Activated naive CD4-positive, alpha-beta T cell treated with anti-CD3 and anti-CD28 coated beads, Interleukin-2, amount 10 ng/mL, durations not matched to agents 7 days and 5 days (primary cell): ENCODE results near the gene CUL7.

Source experiments
- CTCF ChIA-PET: fragments of 350-600 bp; sonication (Branson Sonifier 250); formaldehyde crosslinking; loops from one replicate; lab custom pipeline; 2021; ENCODE audit warnings: antibody characterized with exemption; lab: Charles Lee
- DNase-seq: peaks from one replicate; pipeline ENCODE4 v3.0.0-alpha.2; 2020
- H3K27ac Mint-ChIP-seq: one replicate; pipeline ENCODE4 v1.8.0; 2021; ENCODE audit warnings: mild to moderate bottlenecking, moderate library complexity, mixed read lengths
- H3K27me3 Mint-ChIP-seq: one replicate; pipeline ENCODE4 v1.8.0; 2021; ENCODE audit warnings: mild to moderate bottlenecking, mixed read lengths
- H3K36me3 Mint-ChIP-seq: one replicate; pipeline ENCODE4 v1.8.0; 2021; ENCODE audit warnings: mixed read lengths
- H3K4me1 Mint-ChIP-seq: one replicate; pipeline ENCODE4 v1.8.0; 2021; ENCODE audit warnings: mixed read lengths
- H3K4me3 Mint-ChIP-seq: one replicate; pipeline ENCODE4 v1.8.0; 2021; ENCODE audit warnings: mild to moderate bottlenecking, moderate library complexity, mixed read lengths
- H3K9me3 Mint-ChIP-seq: one replicate; pipeline ENCODE4 v1.8.0; 2021; ENCODE audit warnings: mixed read lengths

Gene CUL7

DNA sequence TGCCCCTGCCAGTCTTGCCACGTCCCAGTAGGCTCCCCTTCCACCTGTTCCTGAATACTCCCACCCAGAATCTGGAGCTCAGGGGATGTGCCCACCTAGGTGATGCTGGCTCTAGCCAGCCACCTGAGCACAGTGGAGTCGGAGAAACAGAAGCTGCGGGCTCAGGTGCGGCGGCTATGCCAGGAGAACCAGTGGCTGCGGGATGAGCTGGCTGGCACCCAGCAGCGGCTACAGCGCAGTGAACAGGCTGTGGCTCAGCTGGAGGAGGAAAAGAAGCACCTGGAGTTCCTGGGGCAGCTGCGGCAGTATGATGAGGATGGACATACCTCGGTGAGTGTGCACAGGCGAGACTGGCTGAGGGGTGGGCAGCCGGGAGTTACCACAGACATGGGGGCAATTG, 9.2 kb upstream of the CUL7 start:
- H3K4me3 Mint-ChIP-seq, result no peak overlapping the region
- no peaks in the 10 kb centered on the region for H3K27me3 Mint-ChIP-seq
- no peak for DNase-seq
- CTCF ChIA-PET, result interaction anchor here (0.9 kb wide), 1 partner anchor 81 kb away, joined by 3 read pairs; no protein-coding TSS in a partner anchor
- no peak overlapping the region for H3K27ac Mint-ChIP-seq
- no peaks in the 10 kb centered on the region for H3K9me3 Mint-ChIP-seq
- H3K4me1 Mint-ChIP-seq, result peaks cover 32% of the 10 kb centered on the region
- peaks cover 6% of the 10 kb centered on the region for H3K36me3 Mint-ChIP-seq

DNA sequence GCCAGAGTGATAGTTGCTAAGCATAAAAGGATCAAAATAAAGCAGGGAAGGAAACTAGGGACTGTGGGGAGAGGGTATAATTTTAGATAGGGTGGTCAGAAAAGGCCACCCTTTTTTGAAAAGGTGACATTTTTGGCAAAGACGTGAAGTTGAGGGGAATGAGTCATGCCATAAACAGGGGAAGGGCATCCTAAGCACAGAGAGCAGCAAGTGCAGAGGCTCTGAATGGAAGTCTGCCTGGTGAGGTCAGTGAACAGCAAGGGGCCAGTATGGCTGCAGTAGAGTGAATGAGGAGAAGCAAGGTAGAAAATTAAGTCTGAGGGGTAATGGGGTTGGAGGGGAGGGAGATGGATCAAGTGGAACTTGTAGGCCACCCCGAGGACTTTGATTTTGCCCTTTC, 8.2 kb upstream of the CUL7 start:
- DNase-seq, result no peak
- peaks cover 8% of the 10 kb centered on the region for H3K36me3 Mint-ChIP-seq
- H3K27me3 Mint-ChIP-seq, result no peaks in the 10 kb centered on the region
- no peaks in the 10 kb centered on the region for H3K9me3 Mint-ChIP-seq
- CTCF ChIA-PET, result no interaction called here
- H3K4me1 Mint-ChIP-seq, result peaks cover 36% of the 10 kb centered on the region
- H3K4me3 Mint-ChIP-seq, result no peak overlapping the region
- no peak overlapping the region for H3K27ac Mint-ChIP-seq

GRCh38 chr6:43060755-43061633, 7.3 kb upstream of the CUL7 start:
- Mint-ChIP-seq H3K27ac (no peak overlapping the region), H3K9me3 (no peaks in the 10 kb centered on the region), H3K27me3 (no peaks in the 10 kb centered on the region), H3K4me1 (peaks cover 40% of the 10 kb centered on the region), H3K4me3 (peak overlapping the region; percentile 93), H3K36me3 (peaks cover 11% of the 10 kb centered on the region)
- CTCF ChIA-PET, result interaction anchor here (0.9 to 1.7 kb wide), 2 partner anchors 8 to 83 kb away, joined by 3 to 6 read pairs; no protein-coding TSS in a partner anchor
- DNase-seq, result no peak

DNA sequence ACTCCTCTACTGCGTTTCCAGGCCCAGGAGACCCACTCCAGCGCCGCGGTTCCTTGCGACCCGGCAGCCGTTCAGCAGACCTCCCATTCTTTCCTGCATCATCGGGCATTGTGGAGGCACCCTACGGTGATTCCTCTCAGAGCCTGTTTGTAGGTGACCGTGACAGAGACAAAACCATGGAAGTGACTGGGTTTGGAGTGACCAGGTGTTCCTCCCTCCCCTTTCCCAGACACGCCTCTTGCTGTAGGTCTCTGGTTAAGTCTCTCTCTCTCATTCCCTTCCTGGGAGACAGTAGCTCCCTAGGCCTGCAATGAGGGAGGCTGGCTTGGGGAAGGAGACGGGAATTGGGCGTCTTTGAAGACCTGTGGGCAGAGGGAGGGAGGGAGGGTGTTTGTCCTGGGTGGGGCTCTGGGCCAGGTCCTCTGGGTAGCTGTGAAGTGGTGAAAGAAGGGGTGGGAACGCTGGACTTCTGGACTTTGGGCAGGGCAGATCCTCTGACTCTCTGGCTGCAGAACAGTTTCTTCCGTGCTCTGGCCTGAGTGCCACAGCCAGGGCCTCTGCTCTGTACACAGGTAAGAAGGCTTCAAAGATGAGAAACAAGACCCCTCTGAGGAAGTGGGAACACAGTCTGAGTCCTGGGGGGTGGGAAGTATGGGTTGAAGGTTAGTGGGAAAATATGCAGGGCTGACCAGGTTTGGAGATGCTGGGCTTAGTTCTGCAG, 6.5 kb upstream of the CUL7 start:
- Mint-ChIP-seq H3K36me3 (peaks cover 17% of the 10 kb centered on the region), H3K9me3 (no peaks in the 10 kb centered on the region), H3K4me3 (peak overlapping the region; percentile 93), H3K27me3 (no peaks in the 10 kb centered on the region), H3K4me1 (peaks cover 41% of the 10 kb centered on the region), H3K27ac (peak overlapping the region; percentile 98)
- CTCF ChIA-PET, result interaction anchor here (0.9 to 1.7 kb wide), 2 partner anchors 9 to 84 kb away, joined by 3 to 6 read pairs; no protein-coding TSS in a partner anchor
- DNase-seq, result no peak

- peaks cover 42% of the 10 kb centered on the region for H3K4me1 Mint-ChIP-seq
- DNase-seq, result peak; percentile 99
- peak within 1 kb of the TSS; percentile 98 for H3K27ac Mint-ChIP-seq
- no peaks in the 10 kb centered on the region for H3K27me3 Mint-ChIP-seq
- peak within 1 kb of the TSS; percentile 93 for H3K4me3 Mint-ChIP-seq
- H3K36me3 Mint-ChIP-seq, result peaks cover 17% of the 10 kb centered on the region
- H3K9me3 Mint-ChIP-seq, result no peaks in the 10 kb centered on the region
- CTCF ChIA-PET, result interaction anchor here (1.7 kb wide), 1 partner anchor 84 kb away, joined by 6 read pairs; no protein-coding TSS in a partner anchor
These were observed 5.8 kb upstream of the CUL7 start, which contains the start of the genes KLC4 and MRPL2 for GRCh38 chr6:43059168-43060033. TSS of gene KLC4 (plus strand) at chr6:43059631. CDS start at chr6:43061336, 1,705 bp downstream. TSS of gene MRPL2 (minus strand) at chr6:43059434. CDS start at chr6:43059381, 53 bp downstream.

DNA sequence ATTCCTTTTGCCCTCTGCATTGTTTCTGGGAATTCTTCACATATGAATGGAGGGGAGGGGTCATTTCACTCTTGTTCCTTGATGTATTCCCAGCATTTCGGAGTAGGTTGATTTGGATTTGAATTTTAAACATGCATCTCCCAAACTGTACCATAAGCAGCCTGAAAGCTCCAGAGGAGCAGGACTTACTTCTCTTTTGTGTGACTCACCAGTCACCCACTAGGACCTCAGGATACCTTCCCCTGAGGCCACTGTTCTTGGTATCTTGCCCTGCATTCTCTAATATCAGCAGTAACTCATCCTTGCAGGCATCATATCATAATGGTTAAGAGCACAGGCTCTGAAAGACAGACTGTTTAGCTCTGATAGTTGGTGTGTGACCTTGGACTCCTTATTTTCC, 4.9 kb upstream of the CUL7 start:
- peaks cover 22% of the 10 kb centered on the region for H3K36me3 Mint-ChIP-seq
- DNase-seq, result no peak
- H3K4me3 Mint-ChIP-seq, result peak overlapping the region; percentile 93
- no peaks in the 10 kb centered on the region for H3K27me3 Mint-ChIP-seq
- H3K4me1 Mint-ChIP-seq, result peaks cover 49% of the 10 kb centered on the region
- H3K27ac Mint-ChIP-seq, result peak overlapping the region; percentile 98
- CTCF ChIA-PET, result interaction anchor here (1.0 kb wide), 1 partner anchor 14 kb away, joined by 3 read pairs; no protein-coding TSS in a partner anchor
- H3K9me3 Mint-ChIP-seq, result no peaks in the 10 kb centered on the region

GRCh38 chr6:43055966-43056365, 2.3 kb upstream of the CUL7 start:
- DNase-seq, result no peak
- no peaks in the 10 kb centered on the region for H3K27me3 Mint-ChIP-seq
- CTCF ChIA-PET, result interaction anchor here (1.1 kb wide), 1 partner anchor 88 kb away, joined by 3 read pairs; no protein-coding TSS in a partner anchor
- H3K36me3 Mint-ChIP-seq, result peaks cover 29% of the 10 kb centered on the region
- no peak overlapping the region for H3K4me3 Mint-ChIP-seq
- H3K4me1 Mint-ChIP-seq, result peaks cover 67% of the 10 kb centered on the region
- H3K27ac Mint-ChIP-seq, result no peak overlapping the region
- H3K9me3 Mint-ChIP-seq, result no peaks in the 10 kb centered on the region

- peaks cover 36% of the 10 kb centered on the region for H3K36me3 Mint-ChIP-seq
These were observed 724 bp upstream of the CUL7 start for GRCh38 chr6:43054206-43054943.

GRCh38 chr6:43052842-43053544, 658 bp downstream of the CUL7 start:
- H3K36me3 Mint-ChIP-seq, result peaks cover 36% of the 10 kb centered on the region
- H3K4me3 Mint-ChIP-seq, result peak overlapping the region; percentile 99
- H3K27me3 Mint-ChIP-seq, result no peaks in the 10 kb centered on the region
- no peaks in the 10 kb centered on the region for H3K9me3 Mint-ChIP-seq
- peaks cover 43% of the 10 kb centered on the region for H3K4me1 Mint-ChIP-seq
- DNase-seq, result peak; percentile 43
- peak overlapping the region; percentile 99 for H3K27ac Mint-ChIP-seq
- CTCF ChIA-PET, result no interaction called here

More at GRCh38 chr6:43054206-43054943, 724 bp upstream of the CUL7 start:
- CTCF ChIA-PET, result interaction anchor here (0.9 to 1.3 kb wide), 2 partner anchors 40 to 453 kb away, joined by 3 read pairs; partner anchors contain the start of genes KLHDC3 and MEA1
- no peaks in the 10 kb centered on the region for H3K27me3 Mint-ChIP-seq
- H3K4me1 Mint-ChIP-seq, result peaks cover 57% of the 10 kb centered on the region
- H3K9me3 Mint-ChIP-seq, result no peaks in the 10 kb centered on the region
- DNase-seq, result no peak
- H3K4me3 Mint-ChIP-seq, result peak overlapping the region; percentile 99
- H3K27ac Mint-ChIP-seq, result peak overlapping the region; percentile 99

GRCh38 chr6:43052225-43052841, 1.3 kb downstream of the CUL7 start:
- peak overlapping the region; percentile 99 for H3K27ac Mint-ChIP-seq

DNA sequence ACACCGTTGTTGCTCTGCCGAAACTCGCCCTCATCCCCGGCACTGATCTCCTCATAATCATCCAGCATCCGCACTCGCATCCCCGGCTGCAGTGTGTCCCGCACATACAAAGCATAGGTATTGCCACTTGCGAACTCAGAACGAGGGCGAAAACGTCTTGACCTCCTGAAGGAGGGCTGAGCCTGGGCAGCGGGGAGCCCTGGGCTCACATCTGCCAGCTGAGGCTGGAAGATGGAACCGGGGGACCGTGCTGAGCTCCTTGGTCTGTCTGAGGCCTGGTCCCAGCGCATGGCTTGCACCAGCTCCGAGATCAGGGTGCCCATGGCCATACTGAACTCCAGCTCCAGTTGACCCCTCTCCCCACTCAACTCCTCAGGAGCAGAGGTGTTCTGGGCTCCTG, 2.7 kb downstream of the CUL7 start:
- DNase-seq, result no peak
- no peak overlapping the region for H3K4me3 Mint-ChIP-seq
- H3K36me3 Mint-ChIP-seq, result peaks cover 34% of the 10 kb centered on the region
- no peaks in the 10 kb centered on the region for H3K9me3 Mint-ChIP-seq
- no peaks in the 10 kb centered on the region for H3K27me3 Mint-ChIP-seq
- H3K27ac Mint-ChIP-seq, result no peak overlapping the region
- H3K4me1 Mint-ChIP-seq, result peaks cover 33% of the 10 kb centered on the region
- CTCF ChIA-PET, result interaction anchor here (2.0 kb wide), 1 partner anchor 92 kb away, joined by 6 read pairs; no protein-coding TSS in a partner anchor

More at GRCh38 chr6:43052225-43052841, 1.3 kb downstream of the CUL7 start:
- Mint-ChIP-seq H3K4me3 (peak overlapping the region; percentile 99), H3K27me3 (no peaks in the 10 kb centered on the region), H3K4me1 (peaks cover 37% of the 10 kb centered on the region), H3K36me3 (peaks cover 32% of the 10 kb centered on the region), H3K9me3 (no peaks in the 10 kb centered on the region)
- no peak for DNase-seq
- CTCF ChIA-PET, result interaction anchor here (2.0 kb wide), 1 partner anchor 91 kb away, joined by 6 read pairs; no protein-coding TSS in a partner anchor

GRCh38 chr6:43047998-43048397, 5.7 kb downstream of the CUL7 start:
- DNase-seq, result no peak
- Mint-ChIP-seq H3K9me3 (no peaks in the 10 kb centered on the region), H3K4me3 (no peak overlapping the region), H3K36me3 (peaks cover 20% of the 10 kb centered on the region), H3K4me1 (peaks cover 21% of the 10 kb centered on the region), H3K27me3 (no peaks in the 10 kb centered on the region), H3K27ac (no peak overlapping the region)
- CTCF ChIA-PET, result interaction anchor here (0.9 kb wide), 1 partner anchor 34 kb away, joined by 3 read pairs; the partner anchor contains the start of genes KLHDC3 and MEA1
